ENCODE data around the gene RAI1.

GRCh38 chr17:17844079-17844478 is 162.8 kb downstream of the RAI1 start:
- TF ChIP-seq FOXA1 (IDR thresholded peaks at IDR 0.05) (no peak), BHLHE40 (IDR thresholded peaks at IDR 0.05; ENCODE audit: borderline replicate concordance) (no peak), SP1 (IDR thresholded peaks at IDR 0.05) (no peak), SUZ12 (IDR thresholded peaks at IDR 0.05) (no peak), ZNF384 (IDR thresholded peaks at IDR 0.05) (no peak), FOXM1 (IDR thresholded peaks at IDR 0.05; ENCODE audit: borderline replicate concordance) (no peak), CTBP1 (IDR thresholded peaks at IDR 0.05; ENCODE audit: borderline replicate concordance) (no peak), HDGF (IDR thresholded peaks at IDR 0.05; ENCODE audit: borderline replicate concordance) (no peak), NFRKB (IDR thresholded peaks at IDR 0.05) (no peak), TARDBP (IDR thresholded peaks at IDR 0.05) (no peak), PKNOX1 (IDR thresholded peaks at IDR 0.05) (no peak)

Data from HEK293T (cell line).